NB4 (cell line): Measurements from ENCODE around the gene MB.

Experiments
- DNase-seq: peaks from one replicate; pipeline ENCODE4 v3.0.0; 2010; ENCODE audit warnings: low read depth
- H3K4me3 ChIP-seq: one replicate; pipeline ENCODE4 v1.5.1; 2011; ENCODE audit warnings: mild to moderate bottlenecking, low read depth, low read length, moderate library complexity
- MYC ChIP-seq: IDR thresholded peaks from 2 replicates; pipeline ENCODE4 v1.6.1; 2011; ENCODE audit warnings: low read depth, low read length
- POLR2A ChIP-seq: IDR thresholded peaks from 2 replicates; pipeline ENCODE4 v1.6.1; 2011; ENCODE audit warnings: mild to moderate bottlenecking; ENCODE audit not compliant: insufficient read length; ENCODE audit errors: extremely low read depth
- TF ChIP-seq, protein P1 (sequence below): IDR thresholded peaks from 2 replicates; pipeline ENCODE4 v1.6.1; 2011; ENCODE audit warnings: low read depth, low read length
- TF ChIP-seq, protein P2 (sequence below): IDR thresholded peaks from one replicate; pipeline ENCODE4 v1.5.1; 2012; ENCODE audit warnings: low read depth, low read length

MB gene

DNA sequence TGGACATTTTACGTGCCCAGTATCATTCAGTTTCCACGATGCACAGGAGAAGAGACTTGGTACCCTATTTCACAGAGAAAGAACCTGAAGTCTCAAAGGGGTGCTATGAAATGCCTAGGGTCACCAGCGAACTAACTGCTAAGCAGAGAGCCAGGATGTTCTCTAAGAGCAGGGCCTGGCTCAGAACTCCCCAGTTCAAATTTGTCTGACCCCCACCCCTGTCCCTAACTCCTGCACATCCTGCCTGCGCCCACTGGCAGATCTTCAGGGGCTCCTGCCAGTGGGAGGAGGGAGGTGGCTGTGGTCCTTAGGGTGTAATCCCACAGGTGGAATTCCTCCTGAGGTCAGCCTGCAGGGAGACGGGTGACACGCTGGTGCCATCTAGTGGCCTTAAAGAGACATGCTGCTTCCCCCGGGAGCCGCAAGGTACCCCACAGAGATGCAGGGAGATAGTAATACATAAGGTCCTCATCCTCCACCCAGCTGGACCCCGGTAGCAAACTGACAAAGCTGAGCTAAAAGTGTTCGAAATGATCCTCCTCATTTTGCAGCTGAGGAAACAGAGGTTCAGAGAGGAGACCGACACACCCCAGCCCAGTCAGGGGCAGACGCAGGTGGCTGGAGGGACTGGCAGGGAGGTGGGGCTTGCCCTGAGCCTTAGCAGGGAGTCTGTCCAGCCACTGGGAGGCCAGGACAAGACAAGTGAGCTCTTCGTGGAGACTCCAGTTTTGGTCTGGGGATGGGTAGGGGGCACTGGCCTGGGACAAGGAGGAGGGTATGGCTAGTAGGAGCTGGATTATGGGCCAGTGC lies 34.1 kb downstream of the MB start:
- TF ChIP-seq, protein P1, sequence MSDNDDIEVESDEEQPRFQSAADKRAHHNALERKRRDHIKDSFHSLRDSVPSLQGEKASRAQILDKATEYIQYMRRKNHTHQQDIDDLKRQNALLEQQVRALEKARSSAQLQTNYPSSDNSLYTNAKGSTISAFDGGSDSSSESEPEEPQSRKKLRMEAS = peak; percentile 52
- TF ChIP-seq, protein P2, sequence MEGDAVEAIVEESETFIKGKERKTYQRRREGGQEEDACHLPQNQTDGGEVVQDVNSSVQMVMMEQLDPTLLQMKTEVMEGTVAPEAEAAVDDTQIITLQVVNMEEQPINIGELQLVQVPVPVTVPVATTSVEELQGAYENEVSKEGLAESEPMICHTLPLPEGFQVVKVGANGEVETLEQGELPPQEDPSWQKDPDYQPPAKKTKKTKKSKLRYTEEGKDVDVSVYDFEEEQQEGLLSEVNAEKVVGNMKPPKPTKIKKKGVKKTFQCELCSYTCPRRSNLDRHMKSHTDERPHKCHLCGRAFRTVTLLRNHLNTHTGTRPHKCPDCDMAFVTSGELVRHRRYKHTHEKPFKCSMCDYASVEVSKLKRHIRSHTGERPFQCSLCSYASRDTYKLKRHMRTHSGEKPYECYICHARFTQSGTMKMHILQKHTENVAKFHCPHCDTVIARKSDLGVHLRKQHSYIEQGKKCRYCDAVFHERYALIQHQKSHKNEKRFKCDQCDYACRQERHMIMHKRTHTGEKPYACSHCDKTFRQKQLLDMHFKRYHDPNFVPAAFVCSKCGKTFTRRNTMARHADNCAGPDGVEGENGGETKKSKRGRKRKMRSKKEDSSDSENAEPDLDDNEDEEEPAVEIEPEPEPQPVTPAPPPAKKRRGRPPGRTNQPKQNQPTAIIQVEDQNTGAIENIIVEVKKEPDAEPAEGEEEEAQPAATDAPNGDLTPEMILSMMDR = peak; percentile 88
- TF ChIP-seq POLR2A = no peak
- TF ChIP-seq MYC = no peak
- peak; percentile 71 for DNase-seq
- H3K4me3 ChIP-seq = no peak overlapping the region

DNA sequence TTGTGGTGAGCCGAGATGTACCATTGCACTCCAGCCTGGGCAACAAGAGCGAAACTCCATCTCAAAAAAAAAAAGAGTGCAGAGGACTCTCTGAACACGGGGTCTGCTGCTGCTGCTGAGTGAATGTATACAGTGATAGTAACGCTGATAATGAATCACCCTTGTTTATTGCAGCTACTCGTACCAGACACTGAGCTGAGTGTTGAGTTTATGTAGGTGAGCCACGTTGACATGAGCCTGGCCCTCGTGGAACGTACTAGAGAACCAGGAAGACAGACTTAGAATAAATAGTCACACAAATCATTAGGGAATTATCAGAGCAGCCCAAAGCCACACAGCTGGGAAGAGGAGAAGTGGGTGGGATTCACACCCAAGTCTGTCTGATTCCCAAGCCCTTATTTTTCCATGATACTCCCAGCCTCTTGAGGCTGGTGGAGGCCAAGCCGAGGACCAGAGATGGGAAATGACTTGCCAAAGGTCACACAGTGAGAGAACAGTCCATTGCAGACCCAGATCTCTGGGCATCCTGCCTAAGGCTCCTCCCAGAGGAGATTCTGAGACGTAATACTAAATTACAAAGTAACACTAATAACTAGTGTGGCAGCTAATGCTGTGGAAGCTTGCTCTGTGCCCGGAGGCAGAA lies 34.8 kb downstream of the MB start:
- TF ChIP-seq, protein P2 = no peak
- no peak for DNase-seq

DNA sequence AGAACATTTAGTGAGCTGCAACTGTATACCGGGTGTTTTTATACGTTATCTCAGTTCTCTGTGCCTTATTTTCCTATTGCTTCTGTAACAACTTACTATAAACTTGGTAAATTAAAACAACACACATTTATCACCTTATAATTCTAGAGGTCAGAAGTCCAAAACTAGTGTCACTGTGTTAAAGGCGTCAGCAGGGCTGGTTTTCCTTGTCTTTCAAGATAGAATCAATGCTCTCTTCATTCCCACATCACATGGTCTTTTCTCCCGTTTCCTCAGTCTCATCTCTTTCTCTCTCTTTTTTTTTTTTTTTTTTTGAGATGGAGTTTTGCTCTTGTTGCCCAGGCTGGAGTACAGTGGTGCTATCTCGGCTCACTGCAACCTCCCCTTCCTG lies 36.1 kb downstream of the MB start:
- H3K4me3 ChIP-seq = no peak overlapping the region
- TF ChIP-seq, protein P2 = no peak
- TF ChIP-seq, protein P1 = no peak
- TF ChIP-seq POLR2A = no peak
- TF ChIP-seq MYC = no peak
- DNase-seq = no peak

More for the DNA sequence above, 34.8 kb downstream of the MB start:
- H3K4me3 ChIP-seq = no peak overlapping the region

DNA sequence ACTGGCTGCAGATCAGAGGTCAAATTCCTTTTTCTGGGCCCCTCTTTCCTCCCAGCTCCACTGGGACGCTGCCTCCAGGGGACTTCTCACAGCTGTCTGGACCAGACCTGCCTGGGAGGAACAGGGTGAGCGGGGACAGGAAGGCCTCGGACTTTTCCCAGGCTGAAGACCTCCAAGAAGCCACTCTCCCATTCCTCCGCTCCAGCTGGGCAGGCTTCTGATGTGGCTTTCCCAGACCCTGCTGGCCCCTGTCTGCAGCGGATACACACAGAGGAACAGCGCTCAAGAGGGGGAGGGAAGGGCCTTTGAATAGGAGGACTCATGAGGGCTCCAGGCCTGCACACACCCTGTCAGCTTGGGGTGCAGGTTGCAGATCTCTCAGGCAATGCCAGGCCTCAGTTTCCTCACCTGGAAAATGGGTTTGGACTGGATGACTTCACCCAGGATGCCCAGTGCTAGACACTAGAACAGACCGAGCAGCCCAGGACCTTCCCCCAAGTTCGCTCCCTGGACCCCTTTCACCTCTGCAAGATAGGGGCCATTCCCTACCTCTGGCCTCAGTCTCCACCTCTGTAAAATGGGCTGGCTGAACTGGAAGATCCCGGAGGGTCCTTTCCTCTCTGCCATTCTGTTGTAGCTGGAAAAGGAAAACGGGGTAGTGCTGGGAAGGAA lies 36.6 kb downstream of the MB start:
- DNase-seq = no peak
- no peak overlapping the region for H3K4me3 ChIP-seq
- no peak for TF ChIP-seq MYC
- TF ChIP-seq, protein P1 = no peak
- no peak for TF ChIP-seq POLR2A
- TF ChIP-seq, protein P2 = no peak

DNA sequence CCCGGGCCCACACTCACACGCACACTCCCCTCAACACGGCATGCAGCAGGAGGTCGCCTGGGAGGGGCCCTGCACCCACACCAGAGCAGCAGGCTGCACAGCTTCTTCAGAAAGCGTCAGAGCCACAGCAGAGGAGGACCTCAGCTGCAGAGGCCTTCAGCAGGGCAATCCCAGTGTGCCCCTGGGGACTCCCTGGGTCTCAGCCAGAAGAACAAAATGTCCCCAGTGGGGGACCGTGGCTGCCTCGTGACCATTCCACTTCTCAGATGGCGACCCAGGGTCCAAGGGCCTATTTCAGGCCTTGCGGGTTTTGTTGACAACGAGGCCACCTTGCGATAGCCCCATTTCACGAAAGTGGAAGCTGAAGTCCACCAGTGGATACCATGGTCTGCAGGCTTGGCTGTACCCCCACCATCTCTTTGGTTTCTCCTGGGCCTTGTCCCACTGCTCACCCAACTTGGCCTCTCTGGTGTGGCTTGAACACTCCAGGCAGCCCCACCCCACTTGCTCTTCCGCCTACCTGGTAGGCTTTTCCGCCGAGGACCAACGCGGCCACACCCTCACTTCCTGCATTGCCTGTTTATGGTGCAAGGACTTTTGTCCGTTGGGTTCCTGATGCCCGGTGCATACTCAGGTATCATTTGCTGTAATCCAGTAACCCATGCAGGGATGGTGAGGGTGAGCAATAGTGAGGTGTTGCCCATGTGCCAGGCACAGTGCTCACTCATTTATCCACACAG lies 38.1 kb downstream of the MB start:
- H3K4me3 ChIP-seq = no peak overlapping the region
- TF ChIP-seq MYC = no peak
- TF ChIP-seq, protein P2 = no peak
- TF ChIP-seq, protein P1 = no peak
- no peak for DNase-seq
